Muscle layer of colon (tissue), 2 donors: ENCODE results near the gene PROX1.

Experiments
- H3K27ac ChIP-seq: one replicate; pipeline ENCODE4 v1.7.0; 2013; ENCODE audit warnings: low read depth, mild to moderate bottlenecking, low read length, moderate library complexity
- H3K27me3 ChIP-seq, 2 donors: one replicate each; pipeline ENCODE4 v1.7.0; 2013; ENCODE audit warnings: low read length in 2 of 2, mild to moderate bottlenecking in 2 of 2; ENCODE audit not compliant: insufficient read depth in 2 of 2, control insufficient read depth in 1 of 2
- H3K36me3 ChIP-seq: one replicate; pipeline ENCODE4 v1.7.0; 2013; ENCODE audit warnings: mild to moderate bottlenecking, low read length; ENCODE audit not compliant: insufficient read depth
- H3K4me1 ChIP-seq: one replicate; pipeline ENCODE4 v1.7.0; 2013; ENCODE audit warnings: mild to moderate bottlenecking, low read length; ENCODE audit not compliant: insufficient read depth
- H3K4me3 ChIP-seq, 2 donors: one replicate each; pipeline ENCODE4 v1.7.0; 2013; ENCODE audit warnings: low read length in 2 of 2, low read depth in 1 of 2, mild to moderate bottlenecking in 1 of 2, moderate library complexity in 1 of 2
- H3K9ac ChIP-seq: one replicate; pipeline ENCODE4 v1.7.0; 2013; ENCODE audit warnings: low read length
- H3K9me3 ChIP-seq: one replicate; pipeline ENCODE4 v1.7.0; 2013; ENCODE audit warnings: mild to moderate bottlenecking, low read length
- donor health status: abdominal sarcoma.
- donor health status: Adenocarcinoma of cecum.

Gene PROX1

DNA sequence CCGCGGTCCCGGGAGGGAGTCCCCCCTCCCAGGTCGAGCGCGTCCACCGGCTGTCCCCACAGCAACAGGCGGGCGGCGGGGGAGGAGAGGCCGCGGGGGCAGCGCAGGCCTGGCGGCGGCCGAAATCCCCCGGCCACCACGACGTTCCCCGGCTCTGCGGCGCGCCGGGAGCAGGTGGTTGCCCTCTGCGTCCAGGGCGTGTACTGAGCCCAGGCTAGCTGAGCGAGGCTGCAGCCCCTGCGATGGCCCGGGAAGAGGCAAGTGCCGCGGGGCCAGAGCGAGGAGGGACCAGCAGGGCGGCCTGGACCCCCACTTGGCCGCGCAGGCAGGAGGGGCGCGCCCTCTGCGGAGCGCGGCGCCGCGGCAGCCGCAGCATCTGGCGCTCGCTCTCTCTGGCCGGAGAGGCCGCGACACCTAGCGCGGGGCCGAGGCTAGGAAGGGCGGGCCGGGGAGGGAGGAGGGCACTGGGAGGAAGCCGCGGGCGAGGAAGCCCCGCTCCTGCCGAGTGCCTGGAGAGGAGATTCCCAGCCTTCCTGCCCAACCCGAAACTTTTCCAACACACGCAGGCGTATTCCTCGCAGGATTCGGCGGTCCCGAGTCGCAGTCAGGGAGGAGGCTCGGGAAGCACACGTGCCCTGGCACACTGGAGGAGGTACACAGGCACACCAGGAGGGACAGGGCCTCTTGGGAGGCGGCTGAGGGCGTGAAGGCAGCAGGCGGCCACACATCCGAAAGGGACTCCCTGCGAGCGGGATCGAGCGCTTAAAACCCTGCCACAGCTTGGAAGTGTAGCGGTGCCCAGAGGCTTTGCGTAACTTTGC lies 4.9 kb upstream of the PROX1 start:
- H3K27ac ChIP-seq = no peak overlapping the region
- peaks cover 69 to 84% of the 10 kb centered on the region in 2 donors for H3K27me3 ChIP-seq
- H3K9me3 ChIP-seq = no peaks in the 10 kb centered on the region
- no peaks in the 10 kb centered on the region for H3K36me3 ChIP-seq
- H3K4me1 ChIP-seq = peaks cover 13% of the 10 kb centered on the region
- peak overlapping the region; percentile 39 to 42 for H3K4me3 ChIP-seq
- no peak overlapping the region for H3K9ac ChIP-seq

DNA sequence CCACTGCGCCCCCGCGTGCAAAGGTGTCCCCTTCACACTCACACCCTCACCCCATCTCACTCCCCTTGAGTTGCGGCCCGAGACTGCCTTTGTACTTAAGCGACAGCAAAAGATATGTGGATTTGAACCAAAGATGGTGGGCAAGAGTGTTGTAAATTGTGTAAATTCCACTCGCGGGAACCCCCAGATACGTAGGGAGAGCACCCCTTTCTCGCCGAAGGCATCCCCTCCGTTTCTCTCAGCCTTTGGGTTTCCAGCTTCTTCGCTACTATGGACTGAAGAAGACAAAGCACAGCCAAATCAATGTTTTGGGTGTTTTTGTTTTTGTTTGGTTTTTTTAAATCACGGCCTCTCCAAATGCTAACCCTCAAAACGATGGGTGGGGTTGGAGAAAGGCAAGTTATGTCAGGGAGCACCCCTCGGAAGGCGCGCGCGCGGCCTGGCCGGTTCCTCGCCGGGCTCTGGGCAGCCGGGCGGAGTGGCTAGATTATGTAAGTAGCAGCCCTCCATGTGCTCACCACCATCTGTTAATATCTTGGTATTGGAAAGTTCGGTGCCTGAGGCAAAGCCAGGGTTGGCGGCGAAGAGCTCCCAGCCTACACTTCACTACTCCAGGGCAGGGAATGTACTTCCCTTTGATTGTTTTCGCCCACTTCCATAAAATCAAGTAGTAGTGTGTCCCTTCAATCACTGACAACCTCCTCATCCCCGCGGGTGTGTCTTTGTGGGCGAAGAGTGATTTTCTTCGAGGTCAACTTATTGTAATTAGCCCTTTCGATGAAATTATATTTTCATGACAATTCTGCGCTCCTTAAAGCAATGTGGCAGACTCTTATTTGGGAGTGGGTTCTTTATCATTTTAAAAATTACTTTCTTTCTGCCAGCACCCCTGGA lies 4.0 kb upstream of the PROX1 start:
- Histone ChIP-seq H3K36me3 (no peaks in the 10 kb centered on the region), H3K4me3 (peak overlapping the region; percentile 39 to 42), H3K9ac (no peak overlapping the region), H3K4me1 (peaks cover 13% of the 10 kb centered on the region), H3K9me3 (no peaks in the 10 kb centered on the region), H3K27ac (no peak overlapping the region), H3K27me3 (peaks cover 69 to 85% of the 10 kb centered on the region in 2 donors)

DNA sequence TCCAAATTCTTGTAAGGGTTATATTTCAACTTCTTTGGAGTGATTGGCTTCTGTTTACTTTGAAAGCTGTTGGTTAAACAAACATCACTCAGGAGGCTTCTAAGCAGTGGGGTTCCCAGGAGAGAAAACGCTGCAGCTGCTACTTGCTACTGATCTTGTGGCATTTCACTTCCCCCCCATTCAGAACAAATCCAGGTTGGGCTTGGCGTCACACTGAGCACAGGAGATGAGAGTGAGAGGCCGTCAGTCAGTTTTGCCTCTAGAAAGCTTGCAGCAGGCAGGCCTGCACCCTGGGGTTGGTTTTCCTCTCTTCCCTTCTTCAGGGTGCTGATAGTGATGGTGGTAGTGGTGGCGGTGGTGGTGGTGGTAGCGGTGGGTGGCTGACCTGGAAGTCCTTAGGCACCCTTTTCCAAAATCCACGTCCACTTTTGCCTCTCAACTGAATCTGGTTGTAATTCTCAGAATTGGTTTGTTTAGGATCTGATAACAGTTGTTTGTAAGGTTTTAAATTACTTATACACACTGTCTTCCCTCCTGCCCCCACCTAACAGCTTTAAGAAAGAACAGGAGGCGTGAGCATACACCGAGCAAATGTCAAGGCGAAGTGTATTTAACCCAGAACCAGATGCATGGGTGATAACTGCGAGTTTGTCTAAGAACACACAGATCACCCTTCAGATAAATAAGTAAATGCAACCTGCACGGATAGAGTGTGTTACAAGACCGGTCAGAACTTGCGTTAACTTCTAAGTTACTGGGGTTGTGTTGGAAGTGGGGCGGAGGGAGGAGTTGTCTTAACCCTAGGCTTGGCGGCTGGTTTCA lies 3.2 kb upstream of the PROX1 start:
- Histone ChIP-seq H3K27ac (no peak overlapping the region), H3K4me1 (peaks cover 17% of the 10 kb centered on the region), H3K9ac (no peak overlapping the region), H3K4me3 (peak overlapping the region in 1 of 2 donors; percentile 24), H3K9me3 (no peaks in the 10 kb centered on the region), H3K27me3 (peaks cover 63 to 85% of the 10 kb centered on the region in 2 donors), H3K36me3 (no peaks in the 10 kb centered on the region)

DNA sequence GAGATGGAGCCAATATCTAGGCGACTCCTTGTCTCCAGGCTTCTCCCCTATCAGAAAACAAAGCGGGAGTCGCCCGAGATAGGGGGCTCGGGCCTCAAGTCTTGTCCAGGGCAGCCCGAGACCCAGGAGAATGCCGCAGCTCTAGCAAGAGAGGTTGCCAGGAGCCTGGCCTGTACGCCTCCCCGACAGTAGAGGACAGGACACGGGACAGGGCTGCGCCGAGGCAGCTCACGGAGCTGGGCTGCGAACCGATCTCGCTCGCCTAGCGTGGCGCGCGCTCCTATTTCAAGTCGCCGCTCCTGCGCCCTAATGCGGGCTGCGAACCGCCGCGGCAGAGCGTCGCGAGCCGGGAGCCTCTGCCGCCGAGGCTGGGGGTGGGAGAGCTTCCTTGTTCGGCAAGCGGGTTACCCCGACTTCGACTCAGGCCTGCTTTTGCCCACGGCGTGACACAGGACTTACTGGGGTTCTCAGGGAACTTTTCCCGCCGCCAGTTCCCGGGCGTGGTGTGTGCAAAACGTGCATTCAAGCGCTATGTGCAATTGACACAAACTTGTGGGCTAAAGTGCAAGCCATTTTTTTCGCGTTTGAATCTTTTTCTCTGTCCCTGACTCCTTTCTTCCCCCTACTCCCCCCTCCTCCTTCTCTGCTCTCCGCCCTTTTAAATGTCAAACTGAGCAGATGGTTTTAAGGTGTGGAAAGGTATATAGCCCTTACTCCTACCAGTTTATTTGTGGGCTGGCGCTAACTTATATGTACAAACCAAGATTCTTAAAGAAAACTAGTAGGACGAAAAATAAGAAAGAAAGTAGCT lies 2.4 kb upstream of the PROX1 start:
- Histone ChIP-seq H3K9me3 (no peaks in the 10 kb centered on the region), H3K36me3 (no peaks in the 10 kb centered on the region), H3K27me3 (peaks cover 63 to 85% of the 10 kb centered on the region in 2 donors), H3K9ac (no peak overlapping the region), H3K4me3 (peak overlapping the region in 1 of 2 donors; percentile 24), H3K27ac (no peak overlapping the region), H3K4me1 (peaks cover 21% of the 10 kb centered on the region)

DNA sequence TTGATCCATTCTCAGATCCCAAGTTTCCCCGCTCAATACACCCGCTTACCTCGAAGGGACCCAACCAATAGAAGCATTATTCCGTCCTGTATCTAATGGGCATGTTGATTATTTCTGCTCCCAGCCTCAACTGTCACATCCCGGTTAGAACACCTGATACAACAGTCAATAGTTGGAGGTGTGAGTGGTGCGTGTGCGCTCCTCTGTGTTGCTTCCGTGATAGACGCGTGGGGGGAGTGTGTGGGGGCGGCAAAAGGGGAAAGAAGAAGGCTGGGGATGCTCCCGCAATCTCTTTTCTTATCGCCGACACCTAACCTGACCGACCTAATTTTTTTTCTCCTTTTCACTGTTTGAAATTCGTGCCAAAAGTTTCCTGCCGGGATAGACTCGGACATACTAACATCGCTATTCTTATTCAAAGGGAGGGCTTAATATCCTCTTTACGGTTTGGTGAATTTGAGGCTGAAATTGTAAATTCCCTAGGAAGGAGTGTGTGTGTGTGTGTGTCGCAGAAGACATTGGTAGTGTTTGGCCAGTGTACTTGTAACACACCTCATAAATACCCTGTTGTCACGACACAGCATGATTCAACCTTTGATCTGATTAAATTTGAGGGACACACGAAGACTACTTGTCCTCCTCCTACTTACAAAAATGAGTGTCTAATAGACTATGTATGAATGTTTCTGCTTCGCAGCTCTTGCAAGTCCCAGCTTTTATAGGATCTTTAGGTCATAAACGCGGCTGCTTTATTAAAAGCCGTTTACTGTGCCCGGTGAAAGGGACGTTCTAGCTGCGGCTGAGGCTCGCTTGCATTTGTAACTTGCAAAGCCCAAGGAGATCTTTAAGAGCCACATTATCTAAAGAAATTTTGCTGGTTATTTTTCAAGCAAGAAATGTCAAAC lies 1.5 kb upstream of the PROX1 start:
- H3K4me1 ChIP-seq = peaks cover 21% of the 10 kb centered on the region
- H3K27me3 ChIP-seq = peaks cover 57 to 77% of the 10 kb centered on the region in 2 donors
- no peak overlapping the region for H3K27ac ChIP-seq
- no peaks in the 10 kb centered on the region for H3K36me3 ChIP-seq
- no peak overlapping the region for H3K9ac ChIP-seq
- peak overlapping the region in 1 of 2 donors; percentile 29 for H3K4me3 ChIP-seq
- no peaks in the 10 kb centered on the region for H3K9me3 ChIP-seq

DNA sequence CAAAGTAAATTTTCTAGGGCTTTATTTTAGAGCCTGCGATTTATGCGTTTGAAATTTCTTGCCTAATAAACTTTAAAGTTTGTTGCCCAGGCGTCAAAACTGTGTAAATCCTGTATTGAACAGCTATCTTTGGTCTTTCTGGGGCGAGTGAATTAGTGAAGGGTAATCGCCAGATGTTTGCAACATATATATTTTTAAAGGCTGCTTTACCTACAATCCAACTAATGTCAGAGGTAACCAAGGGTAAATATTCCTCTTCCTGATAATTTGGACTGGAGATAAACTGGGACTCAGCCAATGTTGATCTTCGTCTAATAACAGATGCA lies 885 bp upstream of the PROX1 start:
- Histone ChIP-seq H3K4me3 (peak overlapping the region in 1 of 2 donors; percentile 29), H3K9me3 (no peaks in the 10 kb centered on the region), H3K9ac (no peak overlapping the region), H3K27ac (no peak overlapping the region), H3K36me3 (no peaks in the 10 kb centered on the region), H3K27me3 (peaks cover 51 to 71% of the 10 kb centered on the region in 2 donors), H3K4me1 (peaks cover 21% of the 10 kb centered on the region)

DNA sequence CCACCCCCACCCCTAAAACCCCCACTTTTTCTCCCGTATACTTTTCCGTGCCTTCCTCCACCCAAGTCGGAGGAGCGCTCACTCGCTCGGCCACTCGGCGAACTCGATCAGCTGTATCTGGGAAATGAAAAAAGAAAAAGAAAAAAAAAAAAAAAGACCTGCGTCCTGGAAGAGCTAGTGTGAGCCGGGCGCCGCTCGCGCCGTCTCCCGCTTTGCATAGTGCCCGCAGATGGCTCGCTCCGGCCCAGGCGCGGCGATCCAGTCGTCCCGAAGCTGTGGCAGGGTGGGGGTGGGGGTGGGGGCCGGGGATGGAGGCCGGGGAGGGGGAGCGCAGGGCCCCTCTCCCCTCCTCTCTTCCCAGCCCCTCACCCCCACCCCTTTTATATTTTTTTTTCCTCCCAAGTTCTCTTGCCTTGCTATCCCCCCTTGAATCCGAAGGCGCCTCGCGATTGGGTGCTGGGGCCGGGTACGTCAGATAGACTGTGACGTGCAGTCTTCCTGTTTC lies 299 bp upstream of the PROX1 start:
- peak overlapping the region; percentile 70 for H3K27ac ChIP-seq
- no peaks in the 10 kb centered on the region for H3K9me3 ChIP-seq
- peak overlapping the region; percentile 69 to 72 for H3K4me3 ChIP-seq
- peaks cover 21% of the 10 kb centered on the region for H3K4me1 ChIP-seq
- H3K36me3 ChIP-seq = no peaks in the 10 kb centered on the region
- H3K27me3 ChIP-seq = peaks cover 45 to 65% of the 10 kb centered on the region in 2 donors
- no peak overlapping the region for H3K9ac ChIP-seq

DNA sequence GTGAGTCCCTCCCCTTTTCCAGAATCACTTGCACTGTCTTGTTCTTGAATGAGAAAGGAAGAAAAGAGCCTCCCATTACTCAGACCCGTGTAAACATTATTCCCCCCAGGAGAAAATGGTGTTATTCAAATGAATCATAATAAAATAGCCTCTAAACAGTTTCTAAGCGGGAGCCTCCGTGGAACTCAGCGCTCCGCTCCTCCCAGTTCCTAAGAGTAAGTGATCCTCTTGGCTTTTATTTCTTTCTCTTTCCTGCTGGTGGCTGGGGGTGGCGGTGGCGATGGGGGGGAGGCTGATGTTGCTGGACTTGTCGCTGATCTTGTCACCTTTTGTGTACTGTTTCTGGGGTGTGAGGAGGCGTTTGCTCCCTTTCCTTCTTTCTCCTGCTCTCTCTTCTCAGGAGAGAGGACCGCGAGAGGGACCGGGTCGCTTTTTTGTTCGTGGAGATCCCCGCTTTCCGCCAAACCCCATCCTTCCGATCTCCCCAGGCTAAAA lies 781 bp downstream of the PROX1 start:
- Histone ChIP-seq H3K4me1 (peaks cover 14% of the 10 kb centered on the region), H3K36me3 (no peaks in the 10 kb centered on the region), H3K27me3 (peaks cover 36 to 54% of the 10 kb centered on the region in 2 donors), H3K4me3 (peak overlapping the region; percentile 69 to 72), H3K27ac (peak overlapping the region; percentile 70), H3K9me3 (no peaks in the 10 kb centered on the region), H3K9ac (peak overlapping the region; percentile 53)

DNA sequence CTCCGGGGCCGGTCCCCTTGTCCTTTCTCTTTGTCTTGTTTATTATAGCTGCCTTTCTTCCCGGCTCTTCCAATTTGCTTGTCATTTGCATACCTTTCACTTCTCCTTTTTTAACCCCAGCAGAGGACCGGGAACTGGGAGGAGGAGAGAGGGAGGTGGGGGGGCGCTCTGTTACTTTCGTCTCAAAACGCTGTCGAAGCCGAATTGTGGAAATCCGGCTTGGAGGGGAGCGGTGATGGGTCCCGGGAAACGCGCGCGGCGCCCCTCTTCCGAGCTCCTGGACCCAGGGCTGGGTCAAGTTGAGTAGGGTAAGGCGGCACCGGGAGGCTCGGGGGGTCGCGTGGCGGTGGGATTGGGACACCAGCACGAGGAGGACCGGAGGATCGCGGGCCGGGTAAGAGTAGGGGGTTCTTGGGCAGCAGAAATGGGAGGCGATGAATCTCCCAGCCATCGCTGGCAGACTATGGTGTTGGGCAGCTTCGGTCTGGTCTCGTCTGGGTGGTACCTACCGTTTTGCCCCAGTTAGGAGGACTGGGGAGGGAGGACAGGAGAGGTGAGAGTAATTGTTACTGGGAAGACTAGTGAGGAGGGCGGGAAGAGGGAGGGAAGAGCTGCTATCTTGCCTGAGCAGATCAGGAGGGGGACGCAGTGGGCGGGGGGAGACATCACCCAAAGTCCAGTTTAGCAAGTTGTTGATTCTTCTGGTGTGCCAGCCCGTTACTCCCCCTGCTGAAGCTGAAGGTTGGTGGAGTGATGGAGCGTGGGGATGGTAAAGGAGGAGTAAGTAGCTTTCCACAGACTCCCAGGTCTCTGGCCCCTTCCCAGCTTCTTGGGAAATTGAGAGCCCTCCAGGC lies 1.5 kb downstream of the PROX1 start:
- peak overlapping the region; percentile 70 for H3K27ac ChIP-seq

More for the DNA sequence above, 1.5 kb downstream of the PROX1 start:
- peak overlapping the region; percentile 53 for H3K9ac ChIP-seq
- peaks cover 29 to 53% of the 10 kb centered on the region in 2 donors for H3K27me3 ChIP-seq
- H3K4me3 ChIP-seq = peak overlapping the region; percentile 69 to 72
- no peaks in the 10 kb centered on the region for H3K36me3 ChIP-seq
- H3K4me1 ChIP-seq = peaks cover 13% of the 10 kb centered on the region
- H3K9me3 ChIP-seq = no peaks in the 10 kb centered on the region
